ENCODE results near the gene ESYT1. TPM values are rescaled to one million over a fixed set of nuclear protein-coding genes. Genes with fewer than 3 reads are reported as not detected.
A peak's percentile ranks its signal among the peaks of the same experiment; 100 is the strongest.

ESYT1 gene
- total and polyA plus RNA-seq, 9 of the 15 experiments (the other 6 are each of a cell fraction or from before 2014, with no cell fraction given), result 132 to 420 (median 164) TPM

- TF ChIP-seq TFAP4 (CRISPR knock-in tag; IDR thresholded peaks at IDR 0.05; ENCODE audit: borderline replicate concordance) (peak; percentile 38; the same call in 1 of the 2 replicates), SRSF9 (IDR thresholded peaks at IDR 0.05; ENCODE audit: borderline replicate concordance, low read depth, low read length) (no peak), MYC (IDR thresholded peaks at IDR 0.05; ENCODE audit: low read depth, low read length) (peak; percentile 98), MYC (CRISPR knock-in tag; IDR thresholded peaks at IDR 0.05; ENCODE audit: borderline replicate concordance, low read depth) (peak; percentile 86; the same call in 1 of the 2 replicates), ERF (CRISPR knock-in tag; IDR thresholded peaks at IDR 0.05) (no peak), SRSF1 (IDR thresholded peaks at IDR 0.05; ENCODE audit: low read depth, low read length) (no peak), SMAD3 (CRISPR knock-in tag; conservative IDR thresholded peaks at IDR 0.05) (0 out of 2 replicates have a peak, but pooled peaks have one; percentile 7), CXXC5 (CRISPR knock-in tag; IDR thresholded peaks at IDR 0.05) (peak; percentile 70), MCM2 (IDR thresholded peaks at IDR 0.05; ENCODE audit: low read depth) (no peak), BRD4 (IDR thresholded peaks at IDR 0.05) (peak; percentile 99), HCFC1 (IDR thresholded peaks at IDR 0.05; ENCODE audit: low read depth, low read length) (peak; percentile 85), LCOR (CRISPR knock-in tag; IDR thresholded peaks at IDR 0.05) (peak; percentile 96), HDAC3 (IDR thresholded peaks at IDR 0.05; ENCODE audit: borderline replicate concordance, partially characterized antibody) (peak; percentile 69), ZFP36 (IDR thresholded peaks at IDR 0.05; ENCODE audit: low read depth, low read length, partially characterized antibody) (no peak), HNRNPUL1 (IDR thresholded peaks at IDR 0.05; ENCODE audit: low read length) (no peak), ELF4 (CRISPR knock-in tag; IDR thresholded peaks at IDR 0.05) (peak; percentile 74)
- TF ChIP-seq, protein P1, sequence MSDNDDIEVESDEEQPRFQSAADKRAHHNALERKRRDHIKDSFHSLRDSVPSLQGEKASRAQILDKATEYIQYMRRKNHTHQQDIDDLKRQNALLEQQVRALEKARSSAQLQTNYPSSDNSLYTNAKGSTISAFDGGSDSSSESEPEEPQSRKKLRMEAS (CRISPR knock-in tag; IDR thresholded peaks at IDR 0.05), result peak; percentile 41; the same call in 1 of the 2 replicates
- TF ChIP-seq, protein P2, sequence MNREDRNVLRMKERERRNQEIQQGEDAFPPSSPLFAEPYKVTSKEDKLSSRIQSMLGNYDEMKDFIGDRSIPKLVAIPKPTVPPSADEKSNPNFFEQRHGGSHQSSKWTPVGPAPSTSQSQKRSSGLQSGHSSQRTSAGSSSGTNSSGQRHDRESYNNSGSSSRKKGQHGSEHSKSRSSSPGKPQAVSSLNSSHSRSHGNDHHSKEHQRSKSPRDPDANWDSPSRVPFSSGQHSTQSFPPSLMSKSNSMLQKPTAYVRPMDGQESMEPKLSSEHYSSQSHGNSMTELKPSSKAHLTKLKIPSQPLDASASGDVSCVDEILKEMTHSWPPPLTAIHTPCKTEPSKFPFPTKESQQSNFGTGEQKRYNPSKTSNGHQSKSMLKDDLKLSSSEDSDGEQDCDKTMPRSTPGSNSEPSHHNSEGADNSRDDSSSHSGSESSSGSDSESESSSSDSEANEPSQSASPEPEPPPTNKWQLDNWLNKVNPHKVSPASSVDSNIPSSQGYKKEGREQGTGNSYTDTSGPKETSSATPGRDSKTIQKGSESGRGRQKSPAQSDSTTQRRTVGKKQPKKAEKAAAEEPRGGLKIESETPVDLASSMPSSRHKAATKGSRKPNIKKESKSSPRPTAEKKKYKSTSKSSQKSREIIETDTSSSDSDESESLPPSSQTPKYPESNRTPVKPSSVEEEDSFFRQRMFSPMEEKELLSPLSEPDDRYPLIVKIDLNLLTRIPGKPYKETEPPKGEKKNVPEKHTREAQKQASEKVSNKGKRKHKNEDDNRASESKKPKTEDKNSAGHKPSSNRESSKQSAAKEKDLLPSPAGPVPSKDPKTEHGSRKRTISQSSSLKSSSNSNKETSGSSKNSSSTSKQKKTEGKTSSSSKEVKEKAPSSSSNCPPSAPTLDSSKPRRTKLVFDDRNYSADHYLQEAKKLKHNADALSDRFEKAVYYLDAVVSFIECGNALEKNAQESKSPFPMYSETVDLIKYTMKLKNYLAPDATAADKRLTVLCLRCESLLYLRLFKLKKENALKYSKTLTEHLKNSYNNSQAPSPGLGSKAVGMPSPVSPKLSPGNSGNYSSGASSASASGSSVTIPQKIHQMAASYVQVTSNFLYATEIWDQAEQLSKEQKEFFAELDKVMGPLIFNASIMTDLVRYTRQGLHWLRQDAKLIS (CRISPR knock-in tag; IDR thresholded peaks at IDR 0.05), result peak; percentile 95
- TF ChIP-seq, protein P3, sequence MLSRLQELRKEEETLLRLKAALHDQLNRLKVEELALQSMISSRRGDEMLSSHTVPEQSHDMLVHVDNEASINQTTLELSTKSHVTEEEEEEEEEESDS (CRISPR knock-in tag; IDR thresholded peaks at IDR 0.05), result no peak
- TF ChIP-seq, protein P4, sequence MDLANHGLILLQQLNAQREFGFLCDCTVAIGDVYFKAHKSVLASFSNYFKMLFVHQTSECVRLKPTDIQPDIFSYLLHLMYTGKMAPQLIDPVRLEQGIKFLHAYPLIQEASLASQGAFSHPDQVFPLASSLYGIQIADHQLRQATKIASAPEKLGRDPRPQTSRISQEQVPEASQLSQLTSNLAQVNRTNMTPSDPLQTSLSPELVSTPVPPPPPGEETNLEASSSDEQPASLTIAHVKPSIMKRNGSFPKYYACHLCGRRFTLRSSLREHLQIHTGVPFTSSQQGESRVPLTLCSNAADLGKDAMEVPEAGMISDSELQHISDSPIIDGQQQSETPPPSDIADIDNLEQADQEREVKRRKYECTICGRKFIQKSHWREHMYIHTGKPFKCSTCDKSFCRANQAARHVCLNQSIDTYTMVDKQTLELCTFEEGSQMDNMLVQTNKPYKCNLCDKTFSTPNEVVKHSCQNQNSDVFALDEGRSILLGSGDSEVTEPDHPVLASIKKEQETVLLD (IDR thresholded peaks at IDR 0.05), result no peak
Observed at GRCh38 chr12:56116267-56117081, 11.6 kb upstream of the ESYT1 start, which contains the start of gene RPL41 (continued).

All from K562 (cell line).